Activated naive CD8-positive, alpha-beta T cell (primary cell): ENCODE results near the gene LRMDA.

Source experiments
- H3K27ac Mint-ChIP-seq: one replicate; pipeline ENCODE4 v1.8.0; 2021; ENCODE audit warnings: mixed read lengths
- H3K27me3 Mint-ChIP-seq: one replicate; pipeline ENCODE4 v1.8.0; 2021; ENCODE audit warnings: mixed read lengths
- H3K36me3 Mint-ChIP-seq: one replicate; pipeline ENCODE4 v1.8.0; 2021; ENCODE audit warnings: mixed read lengths
- H3K4me1 Mint-ChIP-seq: one replicate; pipeline ENCODE4 v1.8.0; 2021; ENCODE audit warnings: low read depth, mixed read lengths
- H3K4me3 Mint-ChIP-seq: one replicate; pipeline ENCODE4 v1.8.0; 2021; ENCODE audit warnings: mild to moderate bottlenecking, mixed read lengths
- H3K9me3 Mint-ChIP-seq: one replicate; pipeline ENCODE4 v1.8.0; 2021; ENCODE audit warnings: low read depth, mixed read lengths

The LRMDA gene

GRCh38 chr10:76353237-76353851 is 921.9 kb downstream of the LRMDA start:
- Mint-ChIP-seq H3K27me3 (no peaks in the 10 kb centered on the region), H3K9me3 (no peaks in the 10 kb centered on the region), H3K27ac (no peak overlapping the region), H3K4me3 (no peak overlapping the region), H3K4me1 (no peaks in the 10 kb centered on the region), H3K36me3 (no peaks in the 10 kb centered on the region)

- Mint-ChIP-seq H3K36me3 (no peaks in the 10 kb centered on the region), H3K4me3 (no peak overlapping the region), H3K27me3 (no peaks in the 10 kb centered on the region), H3K4me1 (no peaks in the 10 kb centered on the region), H3K9me3 (no peaks in the 10 kb centered on the region), H3K27ac (no peak overlapping the region)
Observed at GRCh38 chr10:76354212-76354738, 922.9 kb downstream of the LRMDA start.

- no peaks in the 10 kb centered on the region for H3K9me3 Mint-ChIP-seq
- no peaks in the 10 kb centered on the region for H3K27me3 Mint-ChIP-seq
- no peaks in the 10 kb centered on the region for H3K4me1 Mint-ChIP-seq
- H3K27ac Mint-ChIP-seq, result no peak overlapping the region
- H3K4me3 Mint-ChIP-seq, result no peak overlapping the region
- no peaks in the 10 kb centered on the region for H3K36me3 Mint-ChIP-seq
Observed at GRCh38 chr10:76354921-76355320, 923.5 kb downstream of the LRMDA start.

GRCh38 chr10:76356557-76356956 is 925.1 kb downstream of the LRMDA start:
- Mint-ChIP-seq H3K27me3 (no peaks in the 10 kb centered on the region), H3K9me3 (no peaks in the 10 kb centered on the region), H3K36me3 (no peaks in the 10 kb centered on the region), H3K4me3 (no peak overlapping the region), H3K4me1 (no peaks in the 10 kb centered on the region), H3K27ac (no peak overlapping the region)

GRCh38 chr10:76357726-76358415 is 926.4 kb downstream of the LRMDA start:
- Mint-ChIP-seq H3K4me1 (no peaks in the 10 kb centered on the region), H3K4me3 (no peak overlapping the region), H3K9me3 (peaks cover 7% of the 10 kb centered on the region), H3K36me3 (no peaks in the 10 kb centered on the region), H3K27me3 (no peaks in the 10 kb centered on the region), H3K27ac (no peak overlapping the region)

GRCh38 chr10:76358743-76359395 is 927.4 kb downstream of the LRMDA start:
- H3K27me3 Mint-ChIP-seq, result no peaks in the 10 kb centered on the region
- no peaks in the 10 kb centered on the region for H3K36me3 Mint-ChIP-seq
- no peak overlapping the region for H3K27ac Mint-ChIP-seq
- peaks cover 8% of the 10 kb centered on the region for H3K9me3 Mint-ChIP-seq
- H3K4me3 Mint-ChIP-seq, result no peak overlapping the region
- no peaks in the 10 kb centered on the region for H3K4me1 Mint-ChIP-seq

GRCh38 chr10:76375761-76376160 is 944.3 kb downstream of the LRMDA start:
- Mint-ChIP-seq H3K27ac (no peak overlapping the region), H3K4me3 (no peak overlapping the region), H3K36me3 (no peaks in the 10 kb centered on the region), H3K4me1 (no peaks in the 10 kb centered on the region), H3K27me3 (no peaks in the 10 kb centered on the region), H3K9me3 (peaks cover 3% of the 10 kb centered on the region)

GRCh38 chr10:76382381-76382851 is 951.0 kb downstream of the LRMDA start:
- Mint-ChIP-seq H3K9me3 (peaks cover 4% of the 10 kb centered on the region), H3K4me3 (no peak overlapping the region), H3K27ac (no peak overlapping the region), H3K36me3 (no peaks in the 10 kb centered on the region), H3K27me3 (peaks cover 2% of the 10 kb centered on the region), H3K4me1 (no peaks in the 10 kb centered on the region)

GRCh38 chr10:76388321-76389023 is 957.0 kb downstream of the LRMDA start:
- H3K27me3 Mint-ChIP-seq, result peaks cover 2% of the 10 kb centered on the region
- H3K4me1 Mint-ChIP-seq, result no peaks in the 10 kb centered on the region
- no peak overlapping the region for H3K27ac Mint-ChIP-seq
- H3K9me3 Mint-ChIP-seq, result peaks cover 4% of the 10 kb centered on the region
- H3K4me3 Mint-ChIP-seq, result no peak overlapping the region
- H3K36me3 Mint-ChIP-seq, result no peaks in the 10 kb centered on the region

- H3K36me3 Mint-ChIP-seq, result no peaks in the 10 kb centered on the region
- H3K27ac Mint-ChIP-seq, result no peak overlapping the region
- no peak overlapping the region for H3K4me3 Mint-ChIP-seq
- no peaks in the 10 kb centered on the region for H3K9me3 Mint-ChIP-seq
- no peaks in the 10 kb centered on the region for H3K27me3 Mint-ChIP-seq
- no peaks in the 10 kb centered on the region for H3K4me1 Mint-ChIP-seq
Observed at GRCh38 chr10:76393875-76394706, 962.7 kb downstream of the LRMDA start.

GRCh38 chr10:76394707-76395042 is 963.3 kb downstream of the LRMDA start:
- no peaks in the 10 kb centered on the region for H3K36me3 Mint-ChIP-seq
- no peak overlapping the region for H3K4me3 Mint-ChIP-seq
- H3K9me3 Mint-ChIP-seq, result peaks cover 3% of the 10 kb centered on the region
- H3K27me3 Mint-ChIP-seq, result no peaks in the 10 kb centered on the region
- H3K27ac Mint-ChIP-seq, result no peak overlapping the region
- no peaks in the 10 kb centered on the region for H3K4me1 Mint-ChIP-seq

- H3K27me3 Mint-ChIP-seq, result no peaks in the 10 kb centered on the region
- no peak overlapping the region for H3K27ac Mint-ChIP-seq
- H3K36me3 Mint-ChIP-seq, result no peaks in the 10 kb centered on the region
- no peak overlapping the region for H3K4me3 Mint-ChIP-seq
- peaks cover 4% of the 10 kb centered on the region for H3K9me3 Mint-ChIP-seq
- H3K4me1 Mint-ChIP-seq, result no peaks in the 10 kb centered on the region
Observed at GRCh38 chr10:76395251-76395650, 963.8 kb downstream of the LRMDA start.

GRCh38 chr10:76396134-76396533 is 964.7 kb downstream of the LRMDA start:
- no peaks in the 10 kb centered on the region for H3K27me3 Mint-ChIP-seq
- H3K36me3 Mint-ChIP-seq, result no peaks in the 10 kb centered on the region
- no peak overlapping the region for H3K27ac Mint-ChIP-seq
- H3K4me3 Mint-ChIP-seq, result no peak overlapping the region
- no peaks in the 10 kb centered on the region for H3K4me1 Mint-ChIP-seq
- peaks cover 8% of the 10 kb centered on the region for H3K9me3 Mint-ChIP-seq
